Mucosa of descending colon (tissue), 3 donors: Measurements from ENCODE around the gene PRDM16. TPM values are rescaled to one million over a fixed set of nuclear protein-coding genes. Genes with fewer than 3 reads are reported as not detected.

Source experiments
- ATAC-seq: fragments of 200-7000 bp; cut with Tn5 transposase; one replicate; pipeline ENCODE4 v1.9.1; 2020; ENCODE audit warnings: mild to moderate bottlenecking, moderate library complexity
- DNase-seq, 3 donors: peaks; one replicate each; pipeline ENCODE4 v3.0.0-alpha.2; 2020
- H3K36me3 ChIP-seq: fragments of 200-600 bp; one replicate; pipeline ENCODE4 v1.8.0; 2021; ENCODE audit warnings: low read depth, mild to moderate bottlenecking
- H3K4me1 ChIP-seq: fragments of 200-600 bp; one replicate; pipeline ENCODE4 v1.8.0; 2021; ENCODE audit warnings: low read depth, mild to moderate bottlenecking
- H3K4me3 ChIP-seq: fragments of 200-600 bp; one replicate; pipeline ENCODE4 v1.8.0; 2021; ENCODE audit warnings: mild to moderate bottlenecking
- H3K9me3 ChIP-seq: fragments of 200-600 bp; one replicate; pipeline ENCODE4 v1.8.0; 2021; ENCODE audit warnings: mild to moderate bottlenecking
- intact Hi-C, 2 donors: fragments of 100-400 bp; cut with DNase I in 1 of 2; cut with micrococcal nuclease in 1 of 2; formaldehyde crosslinking; loops; one replicate each; pipeline versions ENCODE4 v1.11.0 to v1.11.1; 2022; cut with DNase I, micrococcal nuclease
- total RNA-seq, 3 donors: library from RNA; stranded (reverse); fragmentation: NEBNext Ultra II Directional in 2 of 3; extraction: Animal tissue kit (Norgen Biotek cat#: 25700) in 2 of 3; gene quantifications; one replicate each; pipeline versions ENCODE4 v1.2.1 to v1.2.4, GENCODE V29; 2021 to 2023
- TF ChIP-seq, protein P1 (sequence below): fragments of 200-600 bp; IDR thresholded peaks from one replicate; pipeline ENCODE4 v1.8.0; 2022; ENCODE audit warnings: antibody characterized with exemption, mild to moderate bottlenecking
- donor health status: DM: no; HTN: no; CAD: no; lungs with moderate emphysema.
- donor health status: DM: no; HTN: no; CAD: no.
- donor health status: DM: no; HTN: yes; CAD: no.

The PRDM16 gene
- total RNA-seq, 3 donors from 2014 or later: 1.6 to 2.5 (median 2.4) TPM

DNA sequence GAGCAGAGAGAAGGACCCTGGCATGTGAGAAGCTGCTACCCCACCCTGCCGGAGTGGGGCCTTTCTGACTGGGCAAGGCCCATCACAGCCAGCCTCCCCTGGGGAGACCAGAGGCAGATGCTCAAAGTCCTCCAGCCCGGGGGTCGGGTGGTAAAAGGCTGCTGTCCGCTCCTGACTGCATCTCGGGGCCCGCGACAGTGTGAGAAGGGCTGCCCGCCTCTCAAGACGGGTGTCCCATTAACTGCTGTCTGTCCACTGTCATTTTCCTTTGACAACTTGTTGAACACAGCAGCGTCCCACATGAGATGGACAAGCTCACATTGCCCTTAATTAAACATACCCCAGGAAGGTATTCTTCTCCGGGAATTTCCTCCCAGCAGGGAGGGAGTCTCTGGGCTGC, 294.0 kb downstream of the PRDM16 start:
- TF ChIP-seq, protein P1, sequence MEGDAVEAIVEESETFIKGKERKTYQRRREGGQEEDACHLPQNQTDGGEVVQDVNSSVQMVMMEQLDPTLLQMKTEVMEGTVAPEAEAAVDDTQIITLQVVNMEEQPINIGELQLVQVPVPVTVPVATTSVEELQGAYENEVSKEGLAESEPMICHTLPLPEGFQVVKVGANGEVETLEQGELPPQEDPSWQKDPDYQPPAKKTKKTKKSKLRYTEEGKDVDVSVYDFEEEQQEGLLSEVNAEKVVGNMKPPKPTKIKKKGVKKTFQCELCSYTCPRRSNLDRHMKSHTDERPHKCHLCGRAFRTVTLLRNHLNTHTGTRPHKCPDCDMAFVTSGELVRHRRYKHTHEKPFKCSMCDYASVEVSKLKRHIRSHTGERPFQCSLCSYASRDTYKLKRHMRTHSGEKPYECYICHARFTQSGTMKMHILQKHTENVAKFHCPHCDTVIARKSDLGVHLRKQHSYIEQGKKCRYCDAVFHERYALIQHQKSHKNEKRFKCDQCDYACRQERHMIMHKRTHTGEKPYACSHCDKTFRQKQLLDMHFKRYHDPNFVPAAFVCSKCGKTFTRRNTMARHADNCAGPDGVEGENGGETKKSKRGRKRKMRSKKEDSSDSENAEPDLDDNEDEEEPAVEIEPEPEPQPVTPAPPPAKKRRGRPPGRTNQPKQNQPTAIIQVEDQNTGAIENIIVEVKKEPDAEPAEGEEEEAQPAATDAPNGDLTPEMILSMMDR: no peak
- Histone ChIP-seq H3K4me3 (no peak overlapping the region), H3K9me3 (no peaks in the 10 kb centered on the region), H3K4me1 (peaks cover 11% of the 10 kb centered on the region), H3K36me3 (no peaks in the 10 kb centered on the region)
- ATAC-seq (no peak), DNase-seq (no peak)
- intact Hi-C loops: no loop called here

DNA sequence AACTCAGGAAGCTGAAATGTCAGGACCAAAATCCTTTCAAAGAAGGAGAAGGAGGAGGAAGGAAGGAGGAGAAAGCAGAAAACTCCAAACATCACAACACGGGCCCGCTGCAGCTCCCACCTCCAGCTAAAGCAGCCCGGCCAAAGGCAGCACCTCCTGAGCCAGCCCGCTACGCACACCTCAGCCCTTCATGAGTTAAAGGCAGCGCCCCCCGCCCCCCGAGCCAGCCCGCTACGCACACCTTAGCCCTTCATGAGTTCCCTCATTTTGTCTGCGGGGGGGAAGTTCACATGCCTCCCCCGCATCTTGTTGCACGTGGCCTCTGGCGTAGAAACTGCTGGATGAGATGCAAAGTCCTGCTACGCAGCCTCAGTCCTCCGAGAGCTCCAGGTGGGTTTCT, 294.8 kb downstream of the PRDM16 start:
- Histone ChIP-seq H3K9me3 (no peaks in the 10 kb centered on the region), H3K4me3 (no peak overlapping the region), H3K36me3 (no peaks in the 10 kb centered on the region), H3K4me1 (peaks cover 11% of the 10 kb centered on the region)
- ATAC-seq (no peak), DNase-seq (no peak)
- intact Hi-C loops: no loop called here
- TF ChIP-seq, protein P1: no peak

DNA sequence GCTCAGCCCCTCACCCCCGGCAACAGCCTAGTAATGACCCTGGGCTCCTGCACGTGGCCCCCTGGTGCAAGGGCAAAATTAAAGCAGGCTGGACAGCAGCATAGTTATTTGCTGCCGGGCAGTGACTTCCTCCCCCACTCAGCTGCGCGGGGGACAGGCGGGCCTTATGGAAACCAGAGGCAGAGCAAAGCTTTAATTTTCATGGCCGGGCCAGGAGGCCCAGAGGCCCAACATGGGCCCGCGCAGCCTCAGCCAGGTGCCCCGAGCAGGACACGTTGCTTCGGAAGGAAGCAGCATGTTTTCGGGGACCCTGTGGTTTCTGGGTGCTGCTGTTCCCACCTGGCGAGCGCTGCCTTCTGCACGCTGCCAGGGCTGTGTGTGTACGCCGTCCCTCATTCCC, 295.5 kb downstream of the PRDM16 start:
- peaks cover 5% of the 10 kb centered on the region for H3K4me1 ChIP-seq
- no peak overlapping the region for H3K4me3 ChIP-seq
- ATAC-seq (no peak), DNase-seq (no peak)
- intact Hi-C loops: no loop called here
- no peaks in the 10 kb centered on the region for H3K9me3 ChIP-seq
- TF ChIP-seq, protein P1: no peak
- no peaks in the 10 kb centered on the region for H3K36me3 ChIP-seq

DNA sequence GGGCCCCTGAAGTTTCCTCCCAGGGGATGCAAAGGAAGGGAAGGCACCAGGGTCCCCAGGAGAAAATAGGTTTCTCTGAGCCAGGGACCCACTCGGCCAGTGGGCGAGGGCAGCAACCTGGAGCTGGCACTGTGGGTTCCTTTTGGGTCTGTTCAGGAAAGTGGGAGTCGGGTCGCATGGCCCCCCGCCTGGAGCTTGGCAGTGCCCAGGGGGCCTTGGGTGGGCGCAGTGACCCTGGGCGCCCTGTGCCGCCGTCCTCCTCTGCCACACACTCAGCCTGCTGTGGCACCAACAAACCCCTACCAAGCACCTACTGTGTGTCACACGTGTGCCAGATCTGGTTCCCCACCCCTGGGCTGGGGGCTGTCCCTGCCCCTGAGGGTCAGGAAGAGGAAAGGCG, 296.0 kb downstream of the PRDM16 start:
- intact Hi-C loops: no loop called here
- DNase-seq (no peak), ATAC-seq (no peak)
- Histone ChIP-seq H3K9me3 (no peaks in the 10 kb centered on the region), H3K4me3 (no peak overlapping the region), H3K4me1 (peaks cover 3% of the 10 kb centered on the region), H3K36me3 (no peaks in the 10 kb centered on the region)
- TF ChIP-seq, protein P1: no peak

DNA sequence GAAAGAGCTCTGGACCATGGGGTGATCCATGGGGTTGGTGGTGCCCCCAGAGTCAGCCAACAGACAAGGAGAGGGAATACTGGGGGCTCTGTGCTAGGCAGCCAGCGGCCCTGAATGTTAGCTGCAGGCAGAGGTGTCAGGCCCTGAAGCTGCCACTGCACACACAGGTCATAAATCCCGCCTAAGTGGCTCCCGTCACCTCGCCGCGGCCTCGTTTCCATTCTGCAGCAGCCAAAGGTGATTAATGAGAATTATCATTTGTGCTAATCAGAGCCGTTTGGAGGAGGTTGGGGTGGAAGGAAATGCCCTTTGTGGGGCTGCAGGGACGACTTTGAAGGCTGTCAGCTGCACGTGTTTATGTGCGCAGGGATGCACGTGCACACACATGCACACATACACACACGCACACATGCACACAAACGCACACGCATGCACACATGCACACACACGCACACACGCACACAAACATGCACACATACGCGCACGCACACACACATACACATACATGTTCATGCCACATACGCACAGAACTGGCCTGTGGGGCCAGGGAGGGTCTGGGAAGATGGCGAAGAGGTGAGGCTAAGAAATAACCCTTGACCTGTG, 296.6 kb downstream of the PRDM16 start:
- Histone ChIP-seq H3K9me3 (no peaks in the 10 kb centered on the region), H3K4me3 (no peak overlapping the region), H3K4me1 (no peaks in the 10 kb centered on the region), H3K36me3 (no peaks in the 10 kb centered on the region)
- intact Hi-C loops: no loop called here
- DNase-seq: no peak
- TF ChIP-seq, protein P1: no peak
- ATAC-seq: no peak
